Activated CD4-positive, alpha-beta T cell treated with anti-CD3 and anti-CD28 coated beads, Interleukin-2, amount 50 U/mL, for 4 hours (primary cell): ENCODE data around the gene CCT8.

ENCODE experiments used
- DNase-seq, 2 experiments: peaks; one replicate each; pipeline ENCODE4 v3.0.0-alpha.2; 2020

Gene CCT8

DNA sequence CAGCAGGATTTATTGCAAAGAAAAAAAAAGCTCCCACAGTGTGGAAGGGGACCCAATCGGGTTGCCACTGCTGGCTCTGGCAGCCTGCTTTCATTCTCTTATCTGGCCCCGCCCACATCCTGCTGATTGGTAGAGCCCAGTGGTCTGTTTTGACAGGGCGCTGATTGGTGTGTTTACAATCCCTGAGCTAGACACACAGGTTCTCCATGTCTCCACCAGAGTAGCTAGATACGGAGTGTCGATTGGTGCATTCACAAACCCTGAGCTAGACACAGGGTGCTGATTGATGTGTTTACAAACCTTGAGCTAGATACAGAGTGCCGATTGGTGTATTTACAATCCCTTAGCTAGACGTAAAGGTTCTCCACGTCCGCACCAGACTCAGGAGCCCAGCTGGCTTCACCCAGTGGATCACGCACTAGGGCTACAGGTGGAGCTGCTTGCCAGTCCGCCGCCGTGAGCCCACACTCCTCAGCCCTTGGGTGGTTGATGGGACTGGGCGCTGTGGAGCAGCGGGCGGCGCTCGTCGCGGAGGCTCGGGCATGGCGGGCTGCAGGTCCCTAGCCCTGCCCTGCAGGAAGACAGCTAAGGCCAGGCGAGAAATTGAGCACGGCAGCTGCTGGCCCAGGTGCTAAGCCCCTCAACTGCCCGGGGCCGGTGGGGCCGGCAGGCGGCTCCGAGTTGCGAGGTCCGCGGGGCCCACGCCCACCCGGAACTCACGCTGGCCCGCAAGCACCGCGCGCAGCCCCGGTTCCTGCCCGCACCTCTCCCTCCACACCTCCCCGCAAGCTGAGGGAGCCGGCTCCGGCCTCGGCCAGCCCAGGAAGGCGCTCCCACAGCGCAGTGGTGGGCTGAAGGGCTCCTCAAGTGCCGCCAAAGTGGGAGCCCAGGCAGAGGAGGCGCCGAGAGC lies 3.5 kb upstream of the CCT8 start:
- DNase-seq = peak; percentile 63 to 67

DNA sequence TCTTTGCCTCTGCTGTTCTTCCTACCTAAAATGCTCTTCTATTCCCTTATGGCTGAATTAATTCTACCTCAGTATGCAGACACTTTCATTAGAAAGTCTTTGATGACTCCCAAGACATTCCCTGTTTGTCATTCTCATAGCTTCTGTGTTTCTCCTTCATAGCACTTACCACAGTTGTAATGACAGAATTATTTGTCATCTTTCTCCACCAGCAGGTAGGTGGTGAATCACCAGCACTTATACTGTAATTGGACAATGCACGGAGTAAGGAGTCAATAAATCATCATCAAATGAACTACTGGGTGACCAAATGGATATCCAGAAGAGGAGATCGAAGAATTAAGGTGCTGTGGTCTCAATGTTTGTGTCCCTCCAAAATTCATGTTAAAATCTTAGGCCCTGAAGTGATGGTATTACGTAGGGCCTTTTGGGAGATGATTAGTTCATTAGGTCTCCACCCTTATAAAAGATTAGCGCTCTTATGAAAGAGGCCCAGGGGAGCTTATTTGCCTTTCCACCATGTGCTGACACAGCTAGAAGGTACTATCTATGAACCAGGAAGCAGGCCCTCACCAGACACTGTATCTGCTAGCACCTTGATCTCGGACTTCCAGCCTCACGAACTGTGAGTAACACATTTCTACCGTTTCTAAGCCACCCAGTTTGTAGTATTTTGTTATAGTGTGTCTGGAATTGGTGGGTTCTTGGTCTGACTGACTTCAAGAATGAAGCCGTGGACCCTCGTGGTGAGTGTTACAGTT lies 2.4 kb upstream of the CCT8 start:
- DNase-seq = no peak

DNA sequence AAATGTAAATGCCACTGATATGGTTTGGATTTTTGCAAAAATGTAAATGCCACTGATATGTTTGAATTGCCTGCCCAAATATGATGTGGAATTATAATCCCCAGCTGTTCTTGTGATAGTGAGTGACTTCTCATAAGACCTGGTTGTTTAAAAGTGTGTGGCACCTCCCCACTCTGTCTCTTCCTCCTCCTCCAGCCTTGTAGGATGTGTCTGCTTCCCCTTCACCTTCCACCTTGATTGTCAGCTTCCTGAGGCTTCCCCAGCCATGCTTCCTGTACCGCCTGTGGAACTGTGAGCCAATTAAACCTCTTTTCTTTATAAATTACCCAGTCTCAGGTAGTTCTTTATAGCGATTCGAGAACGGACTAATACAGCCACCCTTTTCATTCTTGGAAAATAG lies 1.3 kb upstream of the CCT8 start:
- no peak for DNase-seq

DNA sequence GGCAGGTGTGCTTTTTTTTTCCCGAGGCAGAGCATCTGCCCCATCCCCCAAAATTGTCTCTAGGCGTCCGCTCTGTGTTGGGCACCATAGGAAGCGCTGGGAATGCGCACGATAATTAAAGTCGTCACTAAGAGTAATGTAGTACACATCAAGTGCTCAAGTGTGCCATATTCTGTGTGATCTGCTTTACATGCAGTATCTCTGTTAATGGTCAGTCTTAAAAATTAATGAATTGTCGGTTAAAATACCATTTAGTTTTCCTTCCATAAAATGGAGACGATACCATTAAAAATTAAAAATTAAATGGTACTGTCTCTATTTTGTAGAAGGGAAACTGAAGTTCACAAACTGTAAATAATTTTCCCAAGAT lies 544 bp upstream of the CCT8 start:
- DNase-seq = no peak

DNA sequence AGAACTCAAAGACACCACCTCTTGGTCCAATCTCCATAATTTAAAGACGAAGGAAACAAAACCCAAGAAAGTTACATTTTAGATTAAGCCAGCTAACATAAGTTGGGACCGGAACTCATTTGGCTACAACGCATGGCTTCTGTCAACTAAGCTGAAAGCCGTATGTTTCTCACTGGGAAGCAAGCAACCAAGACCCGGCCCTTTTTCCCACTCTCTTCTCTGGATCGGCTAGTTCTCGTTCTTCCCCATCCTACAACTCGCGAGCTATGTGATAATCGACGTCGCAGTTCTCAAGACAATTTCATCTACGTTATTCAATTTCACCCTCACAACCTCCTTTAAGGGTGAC lies 601 bp downstream of the CCT8 start:
- DNase-seq = no peak

DNA sequence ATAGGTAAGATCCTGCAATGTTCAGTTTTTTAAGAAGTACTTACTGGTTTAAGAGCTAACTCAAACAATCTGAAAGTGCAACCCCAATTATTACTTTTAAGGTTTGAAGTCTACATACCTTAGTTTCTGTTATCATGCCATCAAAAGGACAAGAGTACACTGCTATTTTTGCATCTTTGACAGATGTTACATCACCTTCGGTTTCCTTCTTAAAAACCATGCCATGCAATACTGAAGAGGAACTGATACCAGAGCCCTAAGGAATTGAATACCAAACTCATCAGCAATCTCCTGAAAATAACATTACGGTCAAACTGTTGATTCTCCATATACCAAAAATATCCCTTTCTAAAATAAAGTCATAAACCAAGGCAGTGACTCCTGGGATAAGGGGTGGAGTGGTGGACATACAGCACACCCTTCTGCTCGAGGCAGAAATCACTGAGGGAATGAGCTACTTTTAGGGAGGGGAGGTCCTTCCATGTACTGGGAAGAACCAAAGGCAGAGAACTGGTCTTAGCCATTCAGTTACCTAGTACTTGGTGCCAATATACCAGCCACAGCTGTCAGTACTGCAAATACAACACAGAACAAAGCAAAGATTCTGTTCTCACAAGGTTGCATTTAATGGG lies 8.5 kb downstream of the CCT8 start:
- no peak for DNase-seq

DNA sequence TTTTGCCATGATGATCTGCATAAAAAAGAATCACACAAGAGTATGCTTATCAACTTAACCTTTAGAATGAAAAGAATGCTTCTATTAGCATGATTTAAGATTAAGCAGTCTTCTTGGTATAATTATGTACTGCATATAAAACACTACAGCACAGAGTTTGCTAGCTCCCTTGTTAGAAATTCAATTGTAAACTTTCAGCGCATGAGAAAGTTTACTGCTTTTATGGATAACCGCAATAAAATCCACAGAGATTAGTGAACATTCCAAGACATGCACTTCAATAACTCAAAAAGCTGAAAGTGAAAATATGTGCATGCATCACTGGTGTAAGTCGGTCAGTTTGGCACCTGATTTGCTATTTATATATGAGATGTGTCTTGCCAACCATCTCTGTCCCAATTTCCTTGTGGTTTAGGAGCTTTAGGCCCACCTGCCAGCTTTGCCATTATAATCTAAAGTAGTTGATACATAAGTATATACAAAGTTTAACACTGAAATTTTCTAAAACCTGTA lies 16.9 kb downstream of the CCT8 start:
- no peak for DNase-seq

DNA sequence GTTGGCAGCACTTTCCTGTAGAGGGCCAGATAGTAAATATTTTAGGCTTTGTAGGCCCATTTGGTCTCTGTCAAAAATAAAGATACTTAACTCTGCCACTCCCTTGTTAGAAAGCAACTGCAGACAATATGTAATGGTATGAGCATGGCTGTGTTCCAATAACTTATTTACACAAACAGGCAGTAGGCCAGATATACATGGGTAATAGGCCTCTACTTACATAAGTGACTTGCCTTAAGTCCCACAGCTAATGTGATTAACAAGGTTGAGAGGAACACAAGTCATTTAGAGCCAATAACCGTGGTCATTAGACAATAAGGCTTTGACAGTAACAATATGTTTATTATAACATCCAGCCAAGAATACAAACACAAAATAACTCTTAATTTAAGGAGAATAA lies 17.4 kb downstream of the CCT8 start:
- no peak for DNase-seq

DNA sequence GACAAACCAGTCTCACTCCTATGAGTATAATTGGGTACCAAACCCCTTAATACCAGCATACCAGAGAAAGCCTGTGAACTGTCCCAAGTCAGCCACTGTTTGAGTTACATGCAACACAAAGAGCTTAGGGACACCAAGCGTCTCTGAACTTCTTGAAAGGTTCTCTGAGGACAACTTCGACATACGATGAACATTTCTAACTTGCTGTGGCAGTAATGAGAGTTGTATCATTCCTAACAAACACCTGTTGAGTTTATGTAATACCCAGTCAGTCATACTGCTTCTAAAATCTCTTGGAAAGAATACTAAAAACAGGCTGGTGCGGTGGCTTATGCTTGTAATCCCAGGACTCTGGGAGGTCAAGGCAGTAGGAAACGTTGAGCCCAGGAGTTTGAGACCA lies 18.4 kb downstream of the CCT8 start:
- DNase-seq = no peak

DNA sequence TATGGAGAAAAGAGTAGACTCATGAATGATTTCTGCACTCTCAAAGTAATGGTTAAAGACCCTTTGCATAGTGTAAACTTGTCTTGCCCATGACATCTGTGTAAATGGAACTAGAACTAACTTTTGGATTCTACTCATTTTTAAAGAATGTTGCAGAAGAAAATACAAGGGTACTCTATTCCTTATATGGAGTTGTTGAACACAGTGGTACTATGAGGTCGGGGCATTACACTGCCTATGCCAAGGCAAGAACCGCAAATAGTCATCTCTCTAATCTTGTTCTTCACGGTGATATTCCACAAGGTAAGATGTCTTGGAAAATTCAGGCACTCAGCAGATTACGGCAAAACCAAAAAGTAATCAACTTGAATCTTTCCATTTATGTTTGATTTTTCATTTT lies 19.8 kb downstream of the CCT8 start:
- no peak for DNase-seq

DNA sequence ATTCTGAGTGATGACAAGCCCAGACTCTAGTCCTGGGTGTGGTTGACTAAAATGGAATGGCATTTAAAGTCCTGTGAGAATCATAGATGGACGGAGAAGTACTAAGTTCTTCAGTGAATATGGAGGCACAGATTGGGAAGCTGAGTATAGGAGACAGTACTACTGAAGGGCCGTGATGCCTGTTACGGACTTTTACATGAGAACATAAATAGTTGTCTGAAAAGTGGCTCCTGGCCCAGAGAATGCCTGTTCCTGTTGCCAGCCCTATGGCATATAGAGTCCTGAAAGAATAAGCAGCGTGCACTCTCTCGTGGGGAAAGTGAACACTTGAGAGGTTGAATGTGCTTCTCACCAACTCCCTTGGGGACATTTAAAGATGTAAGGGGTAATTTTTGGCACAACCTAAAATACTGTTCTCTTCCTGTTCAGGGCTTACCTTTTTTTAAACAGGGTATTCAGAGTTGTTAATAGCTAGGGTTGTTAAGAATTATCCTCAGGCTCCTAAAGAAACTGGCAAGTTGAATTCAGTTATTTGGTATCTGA lies 20.4 kb downstream of the CCT8 start:
- DNase-seq = no peak

DNA sequence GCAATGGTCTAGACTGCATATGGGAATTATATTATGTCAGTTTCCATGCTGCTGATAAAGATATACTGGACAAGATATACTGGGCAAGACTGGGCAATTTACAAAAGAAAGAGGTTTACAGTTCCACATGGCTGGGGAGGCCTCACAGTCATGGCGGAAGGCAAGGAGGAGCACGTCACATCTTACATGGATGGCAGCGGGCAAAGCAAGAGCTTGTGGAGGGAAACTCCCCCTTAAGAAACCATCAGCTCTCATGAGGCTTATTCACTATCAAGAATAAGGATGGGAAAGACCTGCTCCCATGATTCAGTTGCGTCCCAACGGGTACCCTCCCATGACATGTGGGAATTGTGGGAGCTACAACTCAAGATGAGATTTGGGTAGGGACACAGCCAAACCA lies 21.2 kb downstream of the CCT8 start:
- no peak for DNase-seq

DNA sequence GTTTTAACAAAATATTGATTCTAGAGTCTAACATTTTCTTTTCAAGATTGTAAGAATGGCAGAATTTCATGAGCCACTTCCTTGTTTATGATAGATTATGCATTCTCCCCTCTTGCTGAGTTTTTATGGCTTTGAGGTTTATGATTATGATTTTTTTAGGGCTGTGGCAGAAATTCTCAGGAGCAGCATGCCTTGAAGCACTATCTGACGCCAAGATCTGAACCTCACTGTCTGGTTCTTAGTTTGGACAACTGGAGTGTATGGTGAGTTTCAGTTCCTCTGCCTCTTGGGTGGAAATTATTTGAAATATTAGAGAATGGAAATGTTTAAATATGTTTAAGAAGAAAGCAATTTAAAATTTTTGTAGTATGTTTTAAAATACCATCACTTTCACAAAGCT lies 38.8 kb downstream of the CCT8 start:
- DNase-seq = no peak

DNA sequence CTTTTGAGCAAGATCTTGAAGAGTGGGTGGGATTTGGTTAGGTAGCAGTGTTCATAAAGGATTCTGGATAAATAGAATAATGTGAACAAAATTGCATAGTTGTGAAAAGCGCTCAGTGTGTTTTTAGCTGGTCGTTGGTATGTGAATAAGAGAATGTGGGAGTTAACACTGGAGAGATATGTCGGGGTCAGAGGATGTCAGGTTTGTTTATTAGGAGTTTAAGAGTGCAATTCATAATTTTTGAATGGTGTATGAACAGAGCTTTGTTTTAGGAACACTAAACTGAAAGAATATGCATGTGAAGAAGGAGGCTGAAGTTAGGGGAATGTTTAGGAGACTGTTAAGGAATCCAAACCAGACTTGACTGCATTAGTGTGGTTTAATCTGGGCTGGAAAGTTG lies 39.6 kb downstream of the CCT8 start:
- DNase-seq = no peak

DNA sequence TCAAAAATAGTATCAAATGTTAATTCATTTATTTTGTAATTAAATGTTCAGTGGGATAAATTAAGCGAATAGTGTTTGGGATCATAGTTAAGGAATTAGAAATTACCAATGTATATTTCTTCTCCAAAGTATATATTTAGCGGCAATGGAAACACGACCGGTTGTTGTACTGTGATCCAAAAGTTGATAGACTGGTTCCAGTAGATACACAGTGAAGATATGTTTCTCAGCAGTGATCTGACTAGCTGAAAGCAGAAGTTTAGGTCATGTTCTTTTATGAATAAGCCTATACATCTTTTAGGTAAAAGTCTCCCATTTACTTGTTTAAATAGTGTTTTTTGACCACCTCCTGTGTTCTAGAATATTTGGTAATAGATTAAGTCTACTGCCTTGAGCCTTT lies 40.1 kb downstream of the CCT8 start:
- DNase-seq = no peak

DNA sequence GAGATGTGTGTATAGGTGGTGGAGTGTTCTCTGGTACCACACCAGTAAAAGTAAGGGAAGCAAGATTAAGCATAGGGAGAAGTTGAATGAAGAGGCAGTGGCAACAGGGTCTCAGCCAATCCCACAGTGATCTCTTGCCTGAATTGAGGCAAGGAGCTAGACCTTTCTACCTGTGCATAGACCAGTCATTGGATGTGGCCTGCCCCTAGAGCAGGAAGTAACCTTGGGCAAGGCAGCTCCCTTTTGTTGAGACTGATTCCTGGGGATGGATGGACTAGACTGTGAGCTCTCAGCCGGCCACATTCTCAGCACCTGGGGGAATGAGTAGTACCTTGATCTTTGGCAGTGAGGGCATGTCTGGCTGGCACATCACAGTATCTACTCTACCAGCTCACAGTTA lies 42.5 kb downstream of the CCT8 start:
- no peak for DNase-seq

DNA sequence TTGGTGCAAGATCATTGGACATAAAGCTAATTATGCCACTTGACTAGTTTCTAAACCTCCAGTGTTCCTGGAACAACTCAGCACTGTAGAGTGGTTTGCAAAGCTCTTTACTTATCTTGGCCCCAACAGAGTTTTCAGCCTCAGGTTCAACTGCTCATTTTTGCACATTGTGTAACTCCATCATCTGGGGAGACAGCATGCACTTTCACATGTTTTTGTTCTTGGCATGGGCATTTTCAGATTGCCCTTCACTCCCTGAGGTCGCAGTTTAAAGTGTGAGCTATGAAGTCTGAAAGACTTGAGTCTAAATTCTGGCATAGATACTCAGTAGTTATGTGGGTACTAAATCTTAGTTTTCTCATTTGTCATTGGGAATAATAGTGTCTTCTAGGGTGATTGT lies 43.9 kb downstream of the CCT8 start:
- DNase-seq = no peak

DNA sequence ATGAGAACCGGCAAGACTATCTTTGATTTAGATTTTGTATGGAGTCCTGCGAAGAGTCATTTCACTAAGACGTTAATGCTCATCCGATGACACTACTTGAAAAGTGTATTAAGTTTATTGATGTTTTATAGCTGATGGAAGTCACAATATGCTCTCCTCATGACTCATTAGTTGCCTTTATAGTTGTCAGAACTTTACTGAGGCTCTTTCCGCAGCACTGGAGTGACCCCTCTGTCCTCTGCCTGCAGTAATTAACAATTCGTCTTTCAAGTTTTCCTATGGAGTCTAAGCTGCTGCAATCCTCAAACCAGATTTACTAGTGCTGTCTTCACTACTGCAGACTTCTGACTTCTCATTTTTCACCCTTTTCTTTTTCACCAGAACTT lies 48.1 kb downstream of the CCT8 start:
- no peak for DNase-seq

DNA sequence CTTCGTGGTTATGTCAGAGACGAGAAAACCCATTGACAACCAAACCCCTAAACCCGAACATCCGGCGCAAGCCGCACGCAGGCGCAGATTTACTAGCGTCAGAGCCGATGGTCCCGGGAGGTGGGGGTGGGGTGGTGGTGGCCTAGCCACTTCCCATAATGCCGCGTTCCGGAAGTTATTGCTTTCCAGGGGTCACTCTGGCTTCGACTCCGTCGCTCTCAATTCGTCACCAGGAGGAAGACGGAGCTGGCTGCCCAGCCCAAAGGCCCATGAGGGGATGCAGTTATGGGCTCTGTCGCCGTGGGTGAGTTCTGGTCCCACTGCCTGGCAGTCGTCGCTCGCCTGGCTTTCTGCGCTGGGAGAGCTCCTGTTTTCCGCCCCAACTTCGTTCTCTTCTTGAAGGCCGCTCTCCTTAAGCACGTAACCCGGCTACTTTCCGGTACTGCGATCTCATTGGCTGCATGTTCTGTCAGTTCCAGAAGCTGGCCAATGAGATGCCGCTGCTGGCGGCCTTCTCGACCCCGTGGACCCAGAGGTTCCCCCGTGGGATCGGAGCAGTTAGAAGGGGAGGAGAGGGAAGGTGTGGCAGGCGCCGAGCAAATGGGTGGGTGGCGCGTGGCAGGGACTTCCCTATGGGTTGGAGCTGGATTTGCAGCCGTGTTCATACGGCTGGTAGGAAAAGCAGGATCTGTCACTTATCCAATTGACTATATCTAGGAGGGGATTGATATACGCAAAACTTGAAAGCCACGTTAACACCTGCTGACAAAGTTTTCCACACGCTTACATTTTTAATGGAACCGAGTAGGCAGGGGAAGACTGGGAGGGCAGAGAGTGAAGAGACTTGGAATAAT lies 48.7 kb downstream of the CCT8 start, which contains the start of gene USP16:
Gene USP16, plus strand, starts transcription at position 195 of the 854 bp plus-strand sequence. CDS start 3,246 bp downstream, outside the sequence.
- peak; percentile 88 for DNase-seq

DNA sequence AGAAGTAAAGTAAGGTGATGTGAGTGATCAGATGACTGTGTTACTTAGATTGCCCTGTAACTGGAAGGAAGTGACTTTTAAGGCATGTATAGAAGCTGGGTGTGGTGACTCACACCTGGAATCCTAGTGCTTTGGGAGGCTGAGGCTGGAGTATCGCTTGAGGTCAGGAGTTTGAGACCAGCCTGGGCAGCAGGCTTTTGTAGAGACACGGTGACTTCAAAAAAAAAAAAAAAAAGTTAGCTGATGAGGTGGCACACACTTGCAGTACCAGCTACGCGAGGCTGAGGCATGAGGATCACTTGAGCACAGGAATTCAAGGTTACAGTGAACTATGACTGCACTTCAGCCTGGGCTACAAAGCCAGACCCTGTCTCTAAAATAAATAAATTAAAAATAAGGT lies 51.3 kb downstream of the CCT8 start:
- DNase-seq = no peak

DNA sequence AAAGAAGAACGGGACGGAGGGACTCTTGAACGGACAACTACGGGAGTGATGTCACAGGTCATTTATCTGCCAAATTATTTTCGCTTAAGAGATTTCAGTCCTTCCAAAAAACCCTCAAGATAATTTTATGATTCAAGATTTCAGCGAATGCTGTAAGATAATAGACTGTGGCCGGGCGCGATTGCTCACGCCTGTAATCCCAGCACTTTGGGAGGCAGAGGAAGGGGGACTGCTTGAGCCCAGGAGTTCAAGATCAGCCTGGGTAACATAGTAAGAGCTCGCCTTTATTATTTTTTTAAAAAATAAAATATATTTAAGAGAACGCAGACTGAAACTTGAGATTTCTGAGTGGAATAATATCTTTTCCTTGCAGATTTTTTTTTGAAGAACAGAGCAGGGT lies 54.9 kb downstream of the CCT8 start:
- DNase-seq = no peak

DNA sequence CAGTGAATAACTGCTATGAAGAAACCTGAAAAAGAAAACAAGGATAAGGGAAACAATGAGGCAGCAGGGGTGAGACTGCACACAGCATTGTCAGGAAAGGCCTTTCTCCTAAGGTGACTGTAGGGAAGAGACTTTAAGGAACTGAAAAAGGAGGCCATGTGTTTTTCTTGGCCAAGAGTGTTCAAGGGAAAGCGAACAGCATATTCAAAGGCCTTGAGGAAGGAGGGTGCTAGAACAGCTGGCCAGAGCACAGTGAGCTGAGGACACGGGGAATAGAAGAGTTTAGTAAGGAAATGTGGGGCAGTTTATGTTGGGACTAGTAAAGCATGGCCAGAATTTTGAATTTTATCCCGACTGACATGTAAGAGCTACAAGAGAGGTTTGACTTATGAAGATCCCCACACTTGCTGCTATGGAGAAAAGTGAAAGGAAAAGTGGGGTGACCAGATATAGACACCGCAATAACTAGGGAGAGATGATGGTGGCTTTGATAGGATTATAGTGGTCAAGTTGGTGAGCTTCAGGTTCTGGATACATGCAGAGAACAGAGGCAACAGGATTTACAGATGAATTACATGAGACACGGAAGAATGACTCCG lies 55.7 kb downstream of the CCT8 start:
- DNase-seq = no peak
